ENCODE results near the gene RASSF8.

DNA sequence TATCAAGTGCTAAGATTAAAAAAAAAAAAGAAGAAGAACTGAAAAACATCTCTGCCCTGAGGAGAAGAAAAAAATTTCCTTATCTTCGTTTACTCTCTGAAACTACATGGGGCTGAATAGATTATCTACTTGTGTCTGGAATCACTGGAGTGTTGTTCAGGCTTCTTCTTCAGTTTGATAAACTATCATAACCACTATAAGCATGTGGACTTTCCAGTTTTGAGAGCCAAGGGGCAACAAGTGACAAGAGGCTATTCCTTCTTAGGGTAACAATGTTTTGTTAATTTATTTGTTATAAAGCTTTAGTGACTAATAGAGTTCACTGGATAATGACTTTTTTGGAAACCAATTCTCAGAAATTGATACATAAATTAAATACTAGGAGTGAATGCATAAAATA, 19.9 kb upstream of the RASSF8 start:
- TF ChIP-seq, protein P1, sequence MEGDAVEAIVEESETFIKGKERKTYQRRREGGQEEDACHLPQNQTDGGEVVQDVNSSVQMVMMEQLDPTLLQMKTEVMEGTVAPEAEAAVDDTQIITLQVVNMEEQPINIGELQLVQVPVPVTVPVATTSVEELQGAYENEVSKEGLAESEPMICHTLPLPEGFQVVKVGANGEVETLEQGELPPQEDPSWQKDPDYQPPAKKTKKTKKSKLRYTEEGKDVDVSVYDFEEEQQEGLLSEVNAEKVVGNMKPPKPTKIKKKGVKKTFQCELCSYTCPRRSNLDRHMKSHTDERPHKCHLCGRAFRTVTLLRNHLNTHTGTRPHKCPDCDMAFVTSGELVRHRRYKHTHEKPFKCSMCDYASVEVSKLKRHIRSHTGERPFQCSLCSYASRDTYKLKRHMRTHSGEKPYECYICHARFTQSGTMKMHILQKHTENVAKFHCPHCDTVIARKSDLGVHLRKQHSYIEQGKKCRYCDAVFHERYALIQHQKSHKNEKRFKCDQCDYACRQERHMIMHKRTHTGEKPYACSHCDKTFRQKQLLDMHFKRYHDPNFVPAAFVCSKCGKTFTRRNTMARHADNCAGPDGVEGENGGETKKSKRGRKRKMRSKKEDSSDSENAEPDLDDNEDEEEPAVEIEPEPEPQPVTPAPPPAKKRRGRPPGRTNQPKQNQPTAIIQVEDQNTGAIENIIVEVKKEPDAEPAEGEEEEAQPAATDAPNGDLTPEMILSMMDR (IDR thresholded peaks at IDR 0.05 in 2 of 3, conservative IDR thresholded peaks at IDR 0.05 in 1 of 3; ENCODE audit: insufficient read depth in 2 of 3, low read depth in 1 of 3, low read length in 3 of 3) = no peak
- TF ChIP-seq CSDE1 (IDR thresholded peaks at IDR 0.05) = no peak
- no peak for TF ChIP-seq RFX1 (IDR thresholded peaks at IDR 0.05)
- no peak for TF ChIP-seq NFYB (IDR thresholded peaks at IDR 0.05; ENCODE audit: extremely low read depth, insufficient read length)
- no peak for TF ChIP-seq L3MBTL2 (IDR thresholded peaks at IDR 0.05)
- no peak for TF ChIP-seq GTF3C2 (IDR thresholded peaks at IDR 0.05; ENCODE audit: borderline replicate concordance, extremely low read depth, insufficient read length)
- TF ChIP-seq RNF219 (CRISPR knock-in tag; IDR thresholded peaks at IDR 0.05) = no peak
- TF ChIP-seq PTBP1 (IDR thresholded peaks at IDR 0.05; ENCODE audit: low read depth, low read length) = no peak
- no peak for TF ChIP-seq ZBTB49 (CRISPR knock-in tag; IDR thresholded peaks at IDR 0.05; ENCODE audit: borderline replicate concordance)
- no peak for TF ChIP-seq POLR3A (IDR thresholded peaks at IDR 0.05; ENCODE audit: borderline replicate concordance, extremely low read depth, insufficient read depth, insufficient read length)
- TF ChIP-seq EP300 (IDR thresholded peaks at IDR 0.05; ENCODE audit: low read length) = no peak
